Measurements from ENCODE around the gene GRIN2D.

The GRIN2D gene

GRCh38 chr19:48378194-48378570 lies 15.3 kb upstream of the GRIN2D start (continued):
- TF ChIP-seq ZNF449 (tag by site-specific recombination; IDR thresholded peaks at IDR 0.05): no peak
- TF ChIP-seq ZNF747 (tag by site-specific recombination; IDR thresholded peaks at IDR 0.05): no peak
- no peak for TF ChIP-seq ZNF18 (tag by site-specific recombination; IDR thresholded peaks at IDR 0.05)
- TF ChIP-seq ZNF560 (tag by site-specific recombination; IDR thresholded peaks at IDR 0.05; ENCODE audit: borderline replicate concordance): no peak
- TF ChIP-seq, protein P1, sequence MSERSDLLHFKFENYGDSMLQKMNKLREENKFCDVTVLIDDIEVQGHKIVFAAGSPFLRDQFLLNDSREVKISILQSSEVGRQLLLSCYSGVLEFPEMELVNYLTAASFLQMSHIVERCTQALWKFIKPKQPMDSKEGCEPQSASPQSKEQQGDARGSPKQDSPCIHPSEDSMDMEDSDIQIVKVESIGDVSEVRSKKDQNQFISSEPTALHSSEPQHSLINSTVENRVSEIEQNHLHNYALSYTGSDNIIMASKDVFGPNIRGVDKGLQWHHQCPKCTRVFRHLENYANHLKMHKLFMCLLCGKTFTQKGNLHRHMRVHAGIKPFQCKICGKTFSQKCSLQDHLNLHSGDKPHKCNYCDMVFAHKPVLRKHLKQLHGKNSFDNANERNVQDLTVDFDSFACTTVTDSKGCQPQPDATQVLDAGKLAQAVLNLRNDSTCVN (tag by site-specific recombination; optimal IDR thresholded peaks at IDR 0.05): no peak
- TF ChIP-seq AEBP2 (tag by site-specific recombination; IDR thresholded peaks at IDR 0.05; ENCODE audit: borderline replicate concordance): no peak
- TF ChIP-seq BCL6B (tag by site-specific recombination; IDR thresholded peaks at IDR 0.05): no peak

- TF ChIP-seq TCF7L2 (IDR thresholded peaks at IDR 0.05; ENCODE audit: borderline replicate concordance, low read depth, low read length) (no peak), GLIS1 (tag by site-specific recombination; IDR thresholded peaks at IDR 0.05) (no peak), REPIN1 (tag by site-specific recombination; IDR thresholded peaks at IDR 0.05; ENCODE audit: low read depth) (no peak), ZNF174 (tag by site-specific recombination; IDR thresholded peaks at IDR 0.05) (no peak), ZNF302 (tag by site-specific recombination; IDR thresholded peaks at IDR 0.05; ENCODE audit: low read depth) (no peak), ZBTB21 (tag by site-specific recombination; IDR thresholded peaks at IDR 0.05) (no peak), ZNF560 (tag by site-specific recombination; IDR thresholded peaks at IDR 0.05; ENCODE audit: borderline replicate concordance) (no peak), ZNF133 (tag by site-specific recombination; IDR thresholded peaks at IDR 0.05) (no peak), ZNF24 (tag by site-specific recombination; IDR thresholded peaks at IDR 0.05) (no peak)
- TF ChIP-seq, protein P2, sequence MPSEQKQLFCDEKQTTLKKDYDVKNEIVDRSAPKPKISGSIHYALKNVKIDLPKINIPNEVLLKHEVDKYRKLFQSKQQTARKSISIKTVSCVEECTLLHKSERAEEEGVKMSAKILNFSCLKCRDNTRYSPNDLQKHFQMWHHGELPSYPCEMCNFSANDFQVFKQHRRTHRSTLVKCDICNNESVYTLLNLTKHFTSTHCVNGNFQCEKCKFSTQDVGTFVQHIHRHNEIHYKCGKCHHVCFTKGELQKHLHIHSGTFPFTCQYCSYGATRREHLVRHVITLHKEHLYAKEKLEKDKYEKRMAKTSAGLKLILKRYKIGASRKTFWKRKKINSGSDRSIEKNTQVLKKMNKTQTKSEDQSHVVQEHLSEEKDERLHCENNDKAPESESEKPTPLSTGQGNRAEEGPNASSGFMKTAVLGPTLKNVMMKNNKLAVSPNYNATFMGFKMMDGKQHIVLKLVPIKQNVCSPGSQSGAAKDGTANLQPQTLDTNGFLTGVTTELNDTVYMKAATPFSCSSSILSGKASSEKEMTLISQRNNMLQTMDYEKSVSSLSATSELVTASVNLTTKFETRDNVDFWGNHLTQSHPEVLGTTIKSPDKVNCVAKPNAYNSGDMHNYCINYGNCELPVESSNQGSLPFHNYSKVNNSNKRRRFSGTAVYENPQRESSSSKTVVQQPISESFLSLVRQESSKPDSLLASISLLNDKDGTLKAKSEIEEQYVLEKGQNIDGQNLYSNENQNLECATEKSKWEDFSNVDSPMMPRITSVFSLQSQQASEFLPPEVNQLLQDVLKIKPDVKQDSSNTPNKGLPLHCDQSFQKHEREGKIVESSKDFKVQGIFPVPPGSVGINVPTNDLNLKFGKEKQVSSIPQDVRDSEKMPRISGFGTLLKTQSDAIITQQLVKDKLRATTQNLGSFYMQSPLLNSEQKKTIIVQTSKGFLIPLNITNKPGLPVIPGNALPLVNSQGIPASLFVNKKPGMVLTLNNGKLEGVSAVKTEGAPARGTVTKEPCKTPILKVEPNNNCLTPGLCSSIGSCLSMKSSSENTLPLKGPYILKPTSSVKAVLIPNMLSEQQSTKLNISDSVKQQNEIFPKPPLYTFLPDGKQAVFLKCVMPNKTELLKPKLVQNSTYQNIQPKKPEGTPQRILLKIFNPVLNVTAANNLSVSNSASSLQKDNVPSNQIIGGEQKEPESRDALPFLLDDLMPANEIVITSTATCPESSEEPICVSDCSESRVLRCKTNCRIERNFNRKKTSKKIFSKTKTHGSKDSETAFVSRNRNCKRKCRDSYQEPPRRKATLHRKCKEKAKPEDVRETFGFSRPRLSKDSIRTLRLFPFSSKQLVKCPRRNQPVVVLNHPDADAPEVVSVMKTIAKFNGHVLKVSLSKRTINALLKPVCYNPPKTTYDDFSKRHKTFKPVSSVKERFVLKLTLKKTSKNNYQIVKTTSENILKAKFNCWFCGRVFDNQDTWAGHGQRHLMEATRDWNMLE (tag by site-specific recombination; conservative IDR thresholded peaks at IDR 0.05; ENCODE audit: low read depth): no peak
- peaks cover 18 to 24% of the 10 kb centered on the region in 2 experiments for H3K36me3 ChIP-seq (ENCODE audit: control insufficient read depth in 2 of 2, insufficient read depth in 1 of 2, low read length in 2 of 2)
- CTCF ChIA-PET: no interaction called here
- no peak overlapping the region; the same call in 1 of the 2 replicates for H3K27ac ChIP-seq (ENCODE audit: extremely low read depth, low read depth, low read length)
- POLR2A ChIA-PET: interaction anchor here (0.6 to 3.0 kb wide), 2 partner anchors 12 to 15 kb away, joined by 8 to 14 read pairs; partner anchors contain the start of genes KDELR1, SYNGR4 and TMEM143
- no peaks in the 10 kb centered on the region for H3K4me1 ChIP-seq (ENCODE audit: control insufficient read depth, insufficient read depth, low read length)
- no peak overlapping the region for H3K4me3 ChIP-seq (ENCODE audit: low read depth, low read length)
- H3K9me3 ChIP-seq (ENCODE audit: control insufficient read depth, insufficient read depth, low read depth, low read length): no peaks in the 10 kb centered on the region
Measured at GRCh38 chr19:48379058-48379457, 14.4 kb upstream of the GRIN2D start.
